ENCODE data around the gene TMEM69.
"Not testable (repeated sequence)": the region's sequence is repeated elsewhere in the genome, so short reads cannot be mapped to it uniquely, and the experiment has no call there.

TMEM69 gene

GRCh38 chr1:45678489-45678888 lies 9.5 kb upstream of the TMEM69 start:
- DNase-seq: no peak

- DNase-seq: no peak
These were observed 8.9 kb upstream of the TMEM69 start for GRCh38 chr1:45679123-45679522.

- DNase-seq: no peak
These were observed 5.0 kb upstream of the TMEM69 start for GRCh38 chr1:45682942-45683341.

- no peak for DNase-seq
These were observed 3.6 kb upstream of the TMEM69 start for GRCh38 chr1:45684402-45684801.

- DNase-seq: no peak
These were observed 2.5 kb upstream of the TMEM69 start for GRCh38 chr1:45685308-45686014.

GRCh38 chr1:45686015-45686287 lies 2.0 kb upstream of the TMEM69 start:
- DNase-seq: peak; percentile 68

- peak; percentile 97 for DNase-seq
These were observed 1.5 kb upstream of the TMEM69 start, which contains the start of gene GPBP1L1 for GRCh38 chr1:45686288-45687013. TSS of gene GPBP1L1 (minus strand) at chr1:45686533. CDS start at chr1:45659087, 27,446 bp downstream.

- peak; percentile 98 for DNase-seq
These were observed 797 bp upstream of the TMEM69 start for GRCh38 chr1:45687014-45687753.

GRCh38 chr1:45693811-45694210 lies 5.8 kb downstream of the TMEM69 start:
- DNase-seq: not testable (repeated sequence)

GRCh38 chr1:45694823-45695222 lies 6.8 kb downstream of the TMEM69 start:
- DNase-seq: no peak

- no peak for DNase-seq
These were observed 16.7 kb downstream of the TMEM69 start for GRCh38 chr1:45704637-45705036.

GRCh38 chr1:45713711-45714110 lies 25.7 kb downstream of the TMEM69 start:
- no peak for DNase-seq

- no peak for DNase-seq
These were observed 28.7 kb downstream of the TMEM69 start for GRCh38 chr1:45716700-45717099.

GRCh38 chr1:45717386-45717785 lies 29.4 kb downstream of the TMEM69 start:
- not testable (repeated sequence) for DNase-seq

- DNase-seq: no peak
These were observed 30.3 kb downstream of the TMEM69 start for GRCh38 chr1:45718289-45718688.

GRCh38 chr1:45721207-45721606 lies 33.2 kb downstream of the TMEM69 start:
- no peak for DNase-seq

GRCh38 chr1:45722809-45723208 lies 34.8 kb downstream of the TMEM69 start:
- no peak for DNase-seq

GRCh38 chr1:45723248-45723930 lies 35.4 kb downstream of the TMEM69 start:
- DNase-seq: no peak

GRCh38 chr1:45726007-45726406 lies 38.0 kb downstream of the TMEM69 start:
- DNase-seq: not testable (repeated sequence)

- no peak for DNase-seq
These were observed 42.2 kb downstream of the TMEM69 start for GRCh38 chr1:45730075-45730779.

GRCh38 chr1:45730780-45731319 lies 42.9 kb downstream of the TMEM69 start:
- no peak for DNase-seq

- no peak for DNase-seq
These were observed 51.2 kb downstream of the TMEM69 start for GRCh38 chr1:45739137-45739536.

Measured in midbrain (tissue), 1 donor.